Kasumi-1 (cell line): Measurements from ENCODE around the gene DLK2.
A peak's percentile ranks its signal among the peaks of the same experiment; 100 is the strongest.

Experiments used
- DNase-seq, 2 experiments: peaks; one replicate each; lab custom pipeline; 2025; lab: John Stamatoyannopoulos, UW

The DLK2 gene

DNA sequence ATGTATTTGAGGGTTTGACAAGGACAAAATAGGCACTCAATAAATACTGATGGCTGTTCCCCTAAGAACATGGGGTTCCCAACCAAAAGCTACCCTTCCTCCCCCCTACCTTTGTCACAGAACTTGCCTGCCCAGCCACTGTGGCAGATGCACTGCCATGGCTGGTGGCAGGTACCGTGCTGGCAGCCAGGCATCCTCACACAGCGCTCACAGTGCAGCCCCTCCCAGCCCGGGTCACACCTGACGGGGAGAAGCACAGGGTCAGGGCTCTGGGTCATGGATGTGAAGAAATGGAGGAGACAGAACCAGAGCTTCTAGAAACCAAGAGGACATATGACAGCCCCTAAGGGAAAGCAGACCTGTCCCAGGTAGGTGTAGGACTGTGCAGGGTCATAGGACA, 2.5 kb downstream of the DLK2 start:
- no peak for DNase-seq

DNA sequence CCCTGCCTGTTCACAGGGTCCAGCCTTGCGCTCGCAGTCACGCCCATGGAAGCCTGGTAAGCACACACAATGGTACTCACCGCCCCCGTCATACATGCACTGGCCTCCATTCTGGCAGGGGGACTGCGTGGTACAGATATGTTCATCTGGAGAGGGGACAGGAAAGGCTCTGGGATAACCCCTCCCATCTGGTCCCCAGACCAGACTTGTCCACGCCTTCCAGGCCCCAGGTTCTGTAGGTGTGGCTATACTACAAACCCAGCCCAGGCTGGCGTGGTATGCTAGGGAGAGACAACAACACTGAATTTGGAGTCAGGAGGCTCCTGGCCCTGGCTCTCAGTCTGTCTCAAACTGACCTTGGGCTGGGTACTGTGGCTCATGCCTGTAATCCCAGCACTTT, 3.4 kb downstream of the DLK2 start:
- no peak for DNase-seq

DNA sequence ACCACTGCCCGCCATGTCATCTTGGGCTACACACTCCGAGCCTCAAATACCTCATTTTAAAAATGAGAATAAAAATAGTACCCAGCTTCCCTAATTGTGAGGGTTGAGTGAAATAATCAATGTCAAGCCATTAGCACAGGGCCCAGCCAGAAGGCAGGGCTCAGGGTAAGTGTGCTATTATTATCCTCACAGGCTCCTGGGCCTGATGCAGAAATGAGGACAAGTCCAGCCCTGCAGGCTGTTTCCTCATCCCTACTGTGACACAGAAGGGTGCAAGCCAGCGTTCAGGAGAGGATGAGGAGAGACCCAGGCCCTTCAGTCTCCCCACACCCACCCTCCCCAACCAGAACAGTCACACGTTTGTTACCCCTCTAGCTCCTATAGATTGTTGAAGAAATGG, 4.0 kb downstream of the DLK2 start:
- DNase-seq: no peak

DNA sequence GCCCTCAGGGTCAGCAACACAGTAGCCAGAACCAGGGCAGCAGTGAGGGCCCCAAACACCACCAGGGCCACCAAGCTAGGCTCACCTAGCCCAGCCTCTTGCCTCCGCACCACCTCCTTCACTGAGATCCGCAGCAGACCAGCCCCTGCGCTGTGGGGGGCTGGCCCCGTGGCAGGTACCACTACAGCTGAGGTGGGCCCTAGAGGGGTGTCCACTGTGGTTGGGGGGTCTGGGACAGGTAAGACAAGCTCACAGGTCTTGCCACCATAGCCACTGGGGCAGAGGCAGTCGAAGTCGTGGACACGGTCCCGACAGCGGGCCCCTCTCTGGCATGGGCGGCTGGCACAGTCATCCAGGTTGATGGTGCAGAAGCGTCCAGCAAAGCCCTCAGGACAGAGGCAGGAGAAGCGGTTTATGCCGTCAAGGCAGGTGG, 4.6 kb downstream of the DLK2 start:
- DNase-seq: no peak

DNA sequence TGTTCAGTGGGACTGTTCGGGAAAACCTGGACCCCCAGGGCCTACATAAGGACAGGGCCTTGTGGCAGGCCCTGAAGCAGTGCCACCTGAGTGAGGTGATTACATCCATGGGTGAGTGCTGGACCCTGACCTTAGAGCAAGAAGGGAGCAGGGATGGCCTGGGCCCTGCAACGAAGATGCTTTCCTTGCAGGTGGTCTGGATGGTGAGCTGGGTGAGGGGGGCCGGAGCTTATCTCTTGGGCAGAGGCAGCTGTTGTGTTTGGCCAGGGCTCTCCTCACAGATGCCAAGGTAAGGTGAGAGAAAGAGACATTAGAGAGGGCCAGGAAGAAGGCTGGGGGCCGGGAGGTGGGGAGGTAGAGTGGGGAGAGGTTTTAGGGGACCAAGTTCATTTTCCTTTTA, 6.4 kb downstream of the DLK2 start:
- DNase-seq: no peak

DNA sequence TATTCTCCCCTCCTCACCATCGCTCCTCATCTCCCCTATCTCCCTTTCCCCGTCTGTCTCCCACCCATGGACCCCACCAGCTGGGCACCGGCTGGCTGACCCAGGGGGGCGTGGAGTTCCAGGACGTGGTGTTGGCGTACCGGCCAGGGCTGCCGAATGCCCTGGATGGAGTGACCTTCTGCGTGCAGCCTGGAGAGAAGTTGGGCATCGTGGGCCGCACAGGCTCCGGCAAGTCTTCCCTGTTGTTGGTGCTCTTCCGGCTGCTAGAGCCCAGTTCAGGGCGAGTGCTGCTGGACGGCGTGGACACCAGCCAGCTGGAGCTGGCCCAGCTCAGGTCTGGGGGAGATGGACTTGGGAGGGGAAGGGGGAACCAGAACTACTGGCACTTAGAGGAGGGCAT, 7.7 kb downstream of the DLK2 start:
- DNase-seq: no peak

DNA sequence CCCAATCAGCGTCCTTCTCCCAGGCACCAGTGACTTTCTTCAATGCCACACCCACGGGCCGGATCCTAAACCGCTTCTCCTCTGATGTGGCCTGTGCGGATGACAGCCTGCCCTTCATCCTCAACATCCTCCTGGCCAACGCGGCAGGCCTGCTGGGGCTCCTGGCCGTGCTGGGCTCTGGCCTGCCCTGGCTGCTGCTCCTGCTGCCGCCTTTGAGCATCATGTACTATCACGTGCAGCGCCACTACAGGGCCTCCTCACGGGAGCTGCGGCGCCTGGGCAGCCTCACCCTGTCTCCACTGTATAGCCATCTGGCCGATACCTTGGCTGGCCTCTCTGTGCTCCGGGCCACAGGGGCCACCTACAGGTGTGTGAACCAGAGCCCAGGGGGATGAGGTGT, 9.8 kb downstream of the DLK2 start:
- no peak for DNase-seq

DNA sequence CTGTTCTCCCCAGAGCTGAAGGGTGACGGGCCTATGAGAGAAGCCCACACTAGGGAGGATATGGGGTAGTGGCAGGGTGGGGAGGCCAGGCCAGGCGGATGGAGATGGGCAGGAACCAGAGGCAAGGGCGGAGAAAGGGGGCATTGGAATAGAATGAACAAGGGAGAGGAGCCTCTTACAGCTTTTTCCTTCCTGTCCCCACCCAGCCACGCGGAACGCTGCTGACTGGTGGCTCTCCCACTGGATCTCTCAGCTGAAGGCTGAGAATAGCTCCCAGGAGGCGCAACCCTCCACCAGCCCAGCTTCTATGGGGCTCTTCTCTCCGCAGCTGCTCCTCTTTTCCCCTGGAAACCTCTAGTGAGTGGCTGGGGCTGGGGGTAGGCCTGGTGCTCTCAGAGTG, 10.8 kb downstream of the DLK2 start:
- no peak for DNase-seq

DNA sequence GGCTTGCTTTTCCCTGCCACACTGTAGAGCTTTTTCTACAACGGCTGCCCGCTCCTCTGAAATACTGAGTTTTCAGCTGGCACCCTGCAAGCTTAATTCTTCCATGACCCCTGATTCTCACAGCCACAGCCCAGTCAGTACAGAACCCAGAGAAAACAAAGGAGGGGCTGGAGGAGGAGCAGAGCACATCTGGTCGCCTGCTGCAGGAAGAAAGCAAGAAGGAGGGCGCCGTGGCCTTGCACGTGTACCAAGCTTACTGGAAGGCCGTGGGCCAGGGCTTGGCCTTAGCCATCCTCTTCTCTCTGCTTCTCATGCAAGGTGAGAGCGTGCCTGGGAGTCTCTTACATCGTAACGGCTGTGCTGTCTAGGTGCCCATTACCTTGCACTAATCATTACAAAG, 11.3 kb downstream of the DLK2 start:
- no peak for DNase-seq

DNA sequence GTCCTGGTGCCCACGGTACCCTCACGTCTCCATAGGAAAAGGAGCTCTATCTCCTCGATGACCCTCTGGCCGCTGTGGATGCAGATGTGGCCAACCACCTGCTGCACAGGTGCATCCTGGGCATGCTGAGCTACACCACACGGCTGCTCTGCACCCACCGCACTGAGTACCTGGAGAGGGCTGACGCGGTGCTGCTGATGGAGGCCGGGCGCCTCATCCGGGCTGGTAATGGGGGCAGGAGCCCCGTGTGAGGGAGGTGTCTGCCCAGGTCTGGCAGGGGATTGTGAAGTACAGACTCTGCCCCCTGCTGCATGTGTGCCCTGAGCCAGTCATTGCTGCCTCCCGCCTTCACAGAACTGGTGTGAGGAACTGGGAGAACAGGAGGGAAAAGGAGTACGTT, 12.4 kb downstream of the DLK2 start:
- no peak for DNase-seq

DNA sequence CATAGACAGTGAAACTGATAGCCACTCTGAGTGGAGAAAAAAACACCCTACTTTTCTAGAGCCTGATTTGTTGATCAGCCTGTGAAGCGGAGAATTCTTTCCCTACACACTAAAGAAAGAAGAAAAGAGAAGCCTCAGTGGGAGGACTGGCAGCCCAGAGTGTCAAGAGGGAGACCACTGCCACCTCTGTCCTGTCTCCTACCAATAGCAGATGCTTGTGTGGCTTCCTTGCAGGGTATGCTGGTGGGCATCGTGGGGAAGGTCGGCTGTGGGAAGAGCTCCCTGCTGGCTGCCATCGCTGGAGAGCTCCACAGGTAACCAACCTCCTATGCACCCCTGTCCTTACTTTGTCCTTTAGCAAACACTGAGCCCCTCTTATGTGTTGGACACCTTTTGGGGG, 17.6 kb downstream of the DLK2 start:
- DNase-seq: no peak

DNA sequence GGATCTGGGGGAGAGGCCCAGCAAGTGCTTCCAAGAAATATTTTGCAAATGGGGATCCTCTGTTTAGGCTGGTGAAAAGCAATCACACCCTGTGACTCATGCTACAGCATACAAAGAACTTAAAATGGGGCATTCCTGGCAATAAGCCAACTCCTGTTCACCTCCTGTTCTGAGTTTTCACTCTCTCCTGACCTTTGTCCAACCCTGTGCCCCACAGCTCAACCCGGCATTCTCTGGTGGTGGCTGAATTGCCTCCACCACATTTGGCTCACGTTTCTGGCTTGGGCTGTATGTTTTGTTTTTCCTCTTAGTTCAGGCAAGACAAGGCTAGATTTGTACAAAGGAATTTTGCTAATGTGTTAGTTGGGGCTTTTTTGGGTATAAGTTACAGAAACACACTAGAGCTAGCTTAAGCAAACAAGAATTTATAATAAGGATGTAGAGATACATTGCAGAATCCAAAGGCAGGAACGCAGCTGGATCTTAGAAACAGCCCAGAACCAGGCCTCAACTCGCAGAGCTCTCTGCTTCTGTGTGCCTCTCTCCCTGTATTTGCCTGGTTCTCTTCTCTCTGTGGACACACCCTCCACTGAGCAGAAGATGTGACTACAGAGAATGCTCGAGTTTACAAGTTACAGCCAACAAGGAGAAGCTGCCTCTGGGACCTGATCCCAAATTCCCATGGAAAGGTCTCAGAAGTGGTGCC, 18.6 kb downstream of the DLK2 start:
- DNase-seq: no peak

DNA sequence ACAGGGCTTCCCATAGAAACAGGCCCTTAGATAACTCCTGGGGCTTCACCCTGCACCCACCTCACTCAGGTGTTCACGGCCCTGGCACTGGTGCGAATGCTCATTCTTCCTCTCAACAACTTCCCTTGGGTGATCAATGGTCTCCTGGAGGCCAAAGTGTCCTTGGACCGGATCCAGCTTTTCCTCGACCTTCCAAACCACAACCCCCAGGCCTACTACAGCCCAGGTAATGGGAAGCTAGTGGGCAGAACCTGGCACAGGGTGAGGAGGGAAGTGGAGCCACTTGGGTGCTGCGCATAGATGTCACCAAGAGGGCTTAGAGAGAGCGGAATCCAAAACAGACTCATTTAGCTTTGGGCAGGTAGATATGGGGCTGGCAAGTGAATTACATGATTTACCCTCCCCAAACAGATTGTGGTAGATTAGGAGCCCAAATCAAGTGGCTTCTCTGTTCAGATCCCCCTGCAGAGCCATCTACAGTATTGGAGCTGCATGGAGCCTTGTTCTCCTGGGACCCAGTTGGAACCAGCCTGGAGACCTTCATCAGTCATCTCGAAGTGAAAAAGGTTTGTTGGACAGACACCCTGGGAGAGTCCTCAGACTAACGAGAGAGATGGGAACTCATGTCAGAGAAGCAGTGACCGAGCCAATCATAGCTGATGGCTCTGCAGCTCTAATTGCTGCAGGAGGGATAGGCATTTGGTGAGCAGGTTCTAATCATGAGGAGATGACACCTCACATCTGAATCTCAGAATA, 19.5 kb downstream of the DLK2 start:
- no peak for DNase-seq

DNA sequence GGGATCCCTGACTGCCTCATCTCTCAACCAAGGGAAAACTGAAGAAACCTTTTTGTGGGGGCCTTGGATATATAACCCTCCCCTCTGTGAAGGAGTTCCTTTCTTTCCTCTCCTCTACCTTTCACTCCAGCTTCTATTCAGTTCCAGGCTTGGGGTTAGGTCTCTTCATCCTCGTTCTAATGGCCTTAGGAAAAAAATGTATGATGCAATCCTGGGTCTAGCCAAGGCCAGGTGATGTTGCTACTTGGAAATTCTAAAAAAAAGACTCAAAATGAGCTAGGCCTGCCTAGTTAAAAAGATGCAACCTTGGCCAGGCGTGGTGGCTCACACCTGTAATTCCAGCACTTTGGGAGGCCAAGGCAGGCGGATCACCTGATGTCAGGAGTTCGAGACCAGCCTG, 20.4 kb downstream of the DLK2 start:
- DNase-seq: no peak

DNA sequence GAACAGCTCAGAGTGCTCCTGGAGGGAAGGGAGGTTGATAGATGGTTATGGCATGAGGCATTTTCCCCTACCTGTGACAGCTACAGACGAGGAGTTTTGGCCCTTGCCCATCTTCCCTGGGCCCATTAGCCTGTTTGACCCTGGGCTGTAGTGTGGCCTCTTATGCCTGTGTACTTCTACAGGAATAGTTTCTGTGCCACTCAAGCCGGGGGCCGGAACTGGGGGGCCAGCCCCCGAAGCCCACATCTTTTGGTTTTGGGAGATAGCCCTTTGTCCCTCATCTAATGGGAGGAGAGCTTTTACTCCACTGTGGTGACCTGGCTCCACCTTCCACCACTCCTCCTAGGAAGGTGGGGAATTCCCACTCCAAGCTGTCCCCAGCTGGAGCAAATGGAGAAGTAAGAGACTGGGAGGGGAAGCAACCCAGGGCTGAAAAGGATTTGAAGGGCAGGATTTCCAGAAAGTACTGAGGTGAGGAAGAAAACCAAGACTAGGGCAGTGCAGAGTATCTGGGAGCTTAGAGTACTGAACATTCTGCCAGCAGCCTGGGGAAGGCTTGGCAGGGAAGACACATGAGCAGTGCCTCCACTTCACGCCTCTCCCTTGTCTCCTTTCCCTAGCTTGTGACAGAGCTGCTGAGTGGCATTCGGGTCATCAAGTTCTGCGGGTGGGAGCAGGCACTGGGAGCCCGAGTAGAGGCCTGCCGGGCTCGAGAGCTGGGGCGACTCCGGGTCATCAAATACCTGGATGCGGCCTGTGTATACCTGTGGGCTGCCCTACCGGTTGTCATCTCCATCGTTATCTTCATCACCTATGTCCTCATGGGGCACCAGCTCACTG, 21.1 kb downstream of the DLK2 start:
- no peak for DNase-seq

DNA sequence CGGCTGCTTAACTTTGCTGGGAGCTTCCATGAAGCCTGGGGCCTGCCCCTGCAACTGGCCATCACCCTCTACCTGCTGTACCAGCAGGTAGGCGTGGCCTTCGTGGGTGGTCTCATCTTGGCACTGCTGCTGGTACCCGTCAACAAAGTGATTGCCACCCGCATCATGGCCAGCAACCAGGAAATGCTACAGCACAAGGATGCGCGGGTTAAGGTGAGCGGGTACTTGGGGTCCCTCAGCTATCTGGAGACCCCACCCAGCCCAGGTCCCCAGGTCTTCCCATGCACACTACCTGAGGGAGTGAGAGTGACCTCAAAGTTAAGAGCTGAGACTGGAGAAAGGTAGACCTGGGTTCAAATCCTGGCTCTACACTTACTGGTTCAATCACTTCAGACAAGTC, 22.2 kb downstream of the DLK2 start:
- no peak for DNase-seq

DNA sequence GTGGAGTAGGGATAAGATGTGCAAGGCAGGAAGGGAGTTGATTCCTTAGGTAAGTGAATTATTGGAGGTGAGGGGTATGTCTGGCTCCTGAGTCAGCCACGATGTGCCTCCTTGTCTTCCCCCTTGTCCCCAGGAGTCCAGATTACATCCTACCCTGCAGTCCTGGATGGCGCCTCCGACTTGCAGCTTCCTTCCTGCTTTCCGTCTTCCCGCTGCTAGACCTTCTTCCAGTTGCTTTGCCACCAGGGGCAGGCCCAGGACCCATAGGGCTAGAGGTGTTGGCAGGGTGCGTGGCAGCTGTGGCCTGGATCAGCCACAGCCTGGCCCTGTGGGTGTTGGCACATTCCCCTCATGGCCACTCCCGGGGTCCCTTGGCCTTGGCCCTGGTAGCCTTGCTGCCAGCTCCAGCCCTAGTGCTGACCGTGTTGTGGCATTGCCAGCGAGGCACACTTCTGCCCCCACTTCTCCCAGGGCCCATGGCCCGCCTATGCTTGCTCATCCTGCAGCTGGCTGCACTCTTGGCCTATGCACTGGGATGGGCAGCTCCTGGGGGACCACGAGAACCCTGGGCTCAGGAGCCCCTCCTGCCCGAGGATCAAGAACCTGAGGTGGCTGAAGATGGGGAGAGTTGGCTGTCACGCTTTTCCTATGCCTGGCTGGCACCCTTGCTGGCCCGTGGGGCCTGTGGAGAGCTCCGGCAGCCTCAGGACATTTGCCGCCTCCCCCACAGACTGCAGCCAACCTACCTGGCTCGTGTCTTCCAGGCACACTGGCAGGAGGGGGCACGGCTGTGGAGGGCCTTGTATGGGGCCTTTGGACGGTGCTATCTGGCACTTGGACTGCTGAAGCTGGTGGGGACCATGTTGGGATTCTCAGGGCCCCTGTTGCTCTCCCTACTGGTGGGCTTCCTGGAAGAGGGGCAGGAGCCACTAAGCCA, 23.1 kb downstream of the DLK2 start:
- no peak for DNase-seq

DNA sequence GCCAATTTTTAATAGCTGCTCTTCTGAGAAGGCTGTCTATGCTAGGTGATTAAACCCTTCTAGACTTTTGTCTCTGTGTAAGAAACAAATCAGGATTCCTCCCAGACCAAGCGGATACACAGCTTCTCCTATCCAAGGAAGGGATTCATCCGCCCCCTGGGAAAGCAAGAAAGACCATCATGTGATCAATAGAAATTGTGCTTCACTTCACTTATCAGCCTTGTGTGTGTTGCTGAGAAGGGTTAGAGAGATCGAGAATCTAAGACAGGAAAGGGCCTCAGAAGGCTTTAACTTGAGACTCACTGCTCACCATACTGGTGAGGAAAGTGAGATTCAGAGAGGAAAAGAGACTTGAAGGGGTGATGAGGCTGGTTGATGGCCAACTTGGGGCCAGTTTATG, 26.5 kb downstream of the DLK2 start:
- no peak for DNase-seq

DNA sequence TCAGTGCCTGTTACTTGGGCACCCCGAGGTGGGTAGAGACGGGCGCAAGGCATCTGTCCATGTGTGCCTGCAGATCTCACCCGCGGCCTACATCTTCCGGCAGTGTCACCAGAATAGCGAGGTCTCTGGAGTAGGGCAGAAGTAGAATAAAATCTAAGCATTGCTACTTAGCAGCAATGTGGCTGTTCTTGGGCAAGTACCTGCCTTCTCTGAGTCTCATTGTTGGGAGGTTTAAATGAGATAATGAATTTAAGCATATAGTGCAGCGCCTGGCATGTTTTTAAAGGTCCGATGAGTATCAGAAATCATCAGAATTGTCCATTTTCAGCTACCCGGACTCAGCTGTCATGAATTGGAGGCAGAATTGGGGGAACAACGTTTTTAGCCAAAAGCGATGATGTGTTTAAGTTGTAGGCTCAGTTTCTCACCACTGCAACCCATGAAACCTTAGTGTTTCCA, 27.2 kb downstream of the DLK2 start:
- peak in 1 of 2 experiments; percentile 21 for DNase-seq

DNA sequence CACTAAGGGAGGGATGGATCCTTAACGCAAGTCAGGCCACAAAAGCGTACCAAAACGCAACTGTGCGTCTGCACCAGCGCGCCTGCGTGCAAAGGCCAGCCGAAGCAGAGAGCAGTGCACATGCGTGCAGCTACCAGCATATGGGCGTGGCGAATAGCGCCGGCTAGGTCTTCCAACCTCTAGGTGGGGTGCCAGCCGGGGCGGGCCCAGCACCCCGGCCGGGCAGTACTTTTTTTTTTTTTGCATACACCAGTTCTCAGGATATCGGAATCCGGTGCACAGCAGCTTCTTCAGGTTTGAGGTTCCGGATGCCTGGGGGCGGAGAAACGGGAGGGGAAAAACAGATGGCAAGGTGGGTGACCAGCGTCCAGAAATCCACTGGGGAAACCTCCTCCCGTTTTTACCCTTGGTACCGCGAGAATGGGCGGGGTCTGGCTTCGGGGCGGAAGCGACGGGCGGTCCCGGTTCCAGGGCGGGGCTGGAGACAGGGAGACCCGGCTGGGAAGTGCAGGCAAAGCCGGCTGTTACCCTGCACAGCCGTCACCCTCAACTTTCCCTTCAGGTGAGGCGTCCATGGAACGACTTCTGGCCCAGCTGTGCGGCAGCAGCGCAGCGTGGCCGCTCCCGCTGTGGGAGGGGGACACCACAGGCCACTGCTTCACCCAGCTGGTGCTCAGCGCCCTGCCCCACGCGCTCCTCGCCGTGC, 27.8 kb downstream of the DLK2 start, which contains the start of gene ABCC10:
Gene ABCC10, plus strand, starts transcription at position 136 of the 706 bp plus-strand sequence. Its CDS starts 438 bp downstream, at position 574.
- DNase-seq: peak; percentile 94 to 95

DNA sequence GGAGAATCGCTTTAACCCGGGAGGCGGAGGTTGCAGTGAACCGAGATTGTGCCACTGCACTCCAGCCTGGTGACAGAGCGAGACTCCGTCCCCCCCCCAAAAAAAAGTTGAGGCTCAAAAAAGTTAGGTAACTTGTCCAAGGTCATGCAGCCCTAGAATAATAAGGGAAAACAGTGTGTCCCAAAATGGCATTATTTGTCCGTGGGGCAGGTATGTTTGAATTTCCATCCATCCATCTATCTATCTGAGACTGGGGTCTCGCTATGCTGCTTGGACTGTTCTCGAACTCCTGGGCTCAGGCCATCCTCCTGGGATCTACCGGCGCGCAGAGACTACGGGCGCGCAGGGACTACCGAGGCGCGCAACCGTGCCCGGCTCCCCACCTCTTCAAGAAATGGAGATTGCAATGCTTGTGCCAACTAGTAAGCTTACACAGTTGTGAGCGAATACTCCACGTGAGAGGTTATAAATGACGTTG, 28.4 kb downstream of the DLK2 start:
- no peak for DNase-seq
